Astrocyte (in vitro differentiated cells and primary cell): ENCODE measurements around the gene CCDC74B.

Experiments
- EZH2 ChIP-seq: IDR thresholded peaks from 2 replicates; pipeline ENCODE4 v1.6.1; 2012; ENCODE audit warnings: mild to moderate bottlenecking, low read length, inconsistent platforms; ENCODE audit not compliant: insufficient read depth
- TF ChIP-seq, protein P1 (sequence below): IDR thresholded peaks from 2 replicates; pipeline ENCODE4 v1.5.1; 2011; ENCODE audit warnings: low read depth, mild to moderate bottlenecking, inconsistent platforms, low read length, moderate library complexity; ENCODE audit not compliant: insufficient read depth

DNA sequence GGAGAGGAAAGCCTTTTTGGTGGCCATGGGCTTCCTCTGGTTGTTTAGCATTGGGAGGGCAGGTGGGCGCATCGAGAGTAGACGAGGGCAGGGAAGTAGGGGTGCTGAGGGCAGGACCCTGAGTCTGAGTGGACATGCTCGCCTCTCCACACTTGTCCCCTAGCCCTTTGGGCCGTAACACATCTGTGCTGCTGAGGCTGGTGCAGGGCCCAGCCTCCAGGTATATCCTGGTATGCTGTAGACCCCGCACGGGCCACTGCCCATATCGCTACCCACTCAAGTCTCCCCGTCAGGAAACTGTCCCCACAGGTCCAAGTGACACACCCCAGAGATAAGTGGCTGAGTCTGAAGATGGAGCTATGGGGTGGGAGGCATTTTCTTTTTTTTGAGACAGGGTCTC is 13.7 kb upstream of the CCDC74B start:
- TF ChIP-seq, protein P1, sequence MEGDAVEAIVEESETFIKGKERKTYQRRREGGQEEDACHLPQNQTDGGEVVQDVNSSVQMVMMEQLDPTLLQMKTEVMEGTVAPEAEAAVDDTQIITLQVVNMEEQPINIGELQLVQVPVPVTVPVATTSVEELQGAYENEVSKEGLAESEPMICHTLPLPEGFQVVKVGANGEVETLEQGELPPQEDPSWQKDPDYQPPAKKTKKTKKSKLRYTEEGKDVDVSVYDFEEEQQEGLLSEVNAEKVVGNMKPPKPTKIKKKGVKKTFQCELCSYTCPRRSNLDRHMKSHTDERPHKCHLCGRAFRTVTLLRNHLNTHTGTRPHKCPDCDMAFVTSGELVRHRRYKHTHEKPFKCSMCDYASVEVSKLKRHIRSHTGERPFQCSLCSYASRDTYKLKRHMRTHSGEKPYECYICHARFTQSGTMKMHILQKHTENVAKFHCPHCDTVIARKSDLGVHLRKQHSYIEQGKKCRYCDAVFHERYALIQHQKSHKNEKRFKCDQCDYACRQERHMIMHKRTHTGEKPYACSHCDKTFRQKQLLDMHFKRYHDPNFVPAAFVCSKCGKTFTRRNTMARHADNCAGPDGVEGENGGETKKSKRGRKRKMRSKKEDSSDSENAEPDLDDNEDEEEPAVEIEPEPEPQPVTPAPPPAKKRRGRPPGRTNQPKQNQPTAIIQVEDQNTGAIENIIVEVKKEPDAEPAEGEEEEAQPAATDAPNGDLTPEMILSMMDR: no peak
- TF ChIP-seq EZH2: no peak
